ENCODE results near the gene DOCK10. TPM values are rescaled to one million over a fixed set of nuclear protein-coding genes. Genes with fewer than 3 reads are reported as not detected.

DOCK10 gene
- total RNA-seq, 1 experiment from 2014 or later = 0.96 TPM

DNA sequence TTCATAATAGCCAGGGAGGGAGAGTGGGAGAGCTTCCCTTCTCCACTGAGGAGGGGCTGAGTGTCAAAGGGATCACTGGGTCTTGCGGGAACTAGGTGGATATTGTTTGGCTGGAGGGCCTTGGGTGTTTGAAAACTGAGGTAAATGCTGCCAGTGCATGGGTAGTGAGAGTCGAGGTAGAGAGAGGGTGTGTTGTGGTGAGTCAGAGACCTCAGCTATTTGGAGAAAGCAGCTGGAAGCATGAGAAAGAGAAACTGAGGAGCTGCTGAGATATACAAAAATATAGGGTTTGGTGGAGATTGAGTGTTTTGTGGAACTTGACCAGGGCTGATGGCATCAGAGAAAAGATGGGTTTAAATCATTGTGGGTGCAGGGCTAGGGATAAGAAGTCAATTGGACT, 199.1 kb downstream of the DOCK10 start:
- H3K27ac Mint-ChIP-seq (ENCODE audit: low read depth, unreplicated experiment) = peak overlapping the region; percentile 4
- no peaks in the 10 kb centered on the region for H3K27me3 Mint-ChIP-seq (ENCODE audit: insufficient read depth, unreplicated experiment)
- intact Hi-C loops (cut with micrococcal nuclease) = no loop called here
- no peak overlapping the region for H3K4me3 Mint-ChIP-seq (ENCODE audit: unreplicated experiment)
- TF ChIP-seq, protein P1, sequence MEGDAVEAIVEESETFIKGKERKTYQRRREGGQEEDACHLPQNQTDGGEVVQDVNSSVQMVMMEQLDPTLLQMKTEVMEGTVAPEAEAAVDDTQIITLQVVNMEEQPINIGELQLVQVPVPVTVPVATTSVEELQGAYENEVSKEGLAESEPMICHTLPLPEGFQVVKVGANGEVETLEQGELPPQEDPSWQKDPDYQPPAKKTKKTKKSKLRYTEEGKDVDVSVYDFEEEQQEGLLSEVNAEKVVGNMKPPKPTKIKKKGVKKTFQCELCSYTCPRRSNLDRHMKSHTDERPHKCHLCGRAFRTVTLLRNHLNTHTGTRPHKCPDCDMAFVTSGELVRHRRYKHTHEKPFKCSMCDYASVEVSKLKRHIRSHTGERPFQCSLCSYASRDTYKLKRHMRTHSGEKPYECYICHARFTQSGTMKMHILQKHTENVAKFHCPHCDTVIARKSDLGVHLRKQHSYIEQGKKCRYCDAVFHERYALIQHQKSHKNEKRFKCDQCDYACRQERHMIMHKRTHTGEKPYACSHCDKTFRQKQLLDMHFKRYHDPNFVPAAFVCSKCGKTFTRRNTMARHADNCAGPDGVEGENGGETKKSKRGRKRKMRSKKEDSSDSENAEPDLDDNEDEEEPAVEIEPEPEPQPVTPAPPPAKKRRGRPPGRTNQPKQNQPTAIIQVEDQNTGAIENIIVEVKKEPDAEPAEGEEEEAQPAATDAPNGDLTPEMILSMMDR (IDR thresholded peaks at IDR 0.05; ENCODE audit: unreplicated experiment) = no peak
- CTCF ChIA-PET = no interaction called here
- H3K9me3 Mint-ChIP-seq (ENCODE audit: unreplicated experiment) = peaks cover 7% of the 10 kb centered on the region
- H3K4me1 Mint-ChIP-seq (ENCODE audit: insufficient read depth, unreplicated experiment) = peaks cover 22% of the 10 kb centered on the region
- POLR2A ChIA-PET = interaction anchor here (0.6 to 1.9 kb wide), 3 partner anchors 18 to 159 kb away, joined by 3 to 9 read pairs (median 4); no protein-coding TSS in a partner anchor
- H3K36me3 Mint-ChIP-seq (ENCODE audit: insufficient read depth, unreplicated experiment) = peaks cover 7% of the 10 kb centered on the region
- DNase-seq (ENCODE audit: unreplicated experiment) = peak; percentile 36
- no TSS peak for BruUV-seq (replicated peaks)

DNA sequence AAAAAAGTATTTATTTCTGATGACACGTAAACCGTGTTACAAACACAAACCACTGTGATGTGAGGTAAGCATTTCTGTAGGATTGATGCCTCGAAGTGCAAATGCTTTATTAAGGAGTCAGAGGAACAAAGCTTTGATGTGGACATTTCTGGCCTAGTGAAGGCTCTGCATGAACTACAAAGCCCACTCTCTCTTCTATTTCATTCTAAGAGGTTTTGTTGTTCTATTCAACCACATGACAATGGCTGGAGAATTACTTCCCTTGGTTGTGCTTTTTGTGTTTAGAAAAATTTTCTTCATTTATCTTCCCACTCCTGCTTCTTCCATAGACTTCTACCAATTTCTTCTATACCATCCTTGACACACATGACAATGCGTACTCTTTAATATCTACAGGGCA, 200.4 kb downstream of the DOCK10 start:
- POLR2A ChIA-PET = interaction anchor here (1.3 to 1.9 kb wide), 2 partner anchors 20 to 42 kb away, joined by 3 to 9 read pairs; no protein-coding TSS in a partner anchor
- TF ChIP-seq, protein P1 (IDR thresholded peaks at IDR 0.05; ENCODE audit: unreplicated experiment) = no peak
- Mint-ChIP-seq H3K4me1 (ENCODE audit: insufficient read depth, unreplicated experiment) (peaks cover 27% of the 10 kb centered on the region), H3K4me3 (ENCODE audit: unreplicated experiment) (no peak overlapping the region), H3K27me3 (ENCODE audit: insufficient read depth, unreplicated experiment) (no peaks in the 10 kb centered on the region), H3K9me3 (ENCODE audit: unreplicated experiment) (peaks cover 7% of the 10 kb centered on the region), H3K36me3 (ENCODE audit: insufficient read depth, unreplicated experiment) (peaks cover 7% of the 10 kb centered on the region), H3K27ac (ENCODE audit: low read depth, unreplicated experiment) (no peak overlapping the region)
- DNase-seq (ENCODE audit: unreplicated experiment) = no peak
- CTCF ChIA-PET = interaction anchor here (0.9 to 1.2 kb wide), 2 partner anchors 48 to 160 kb away, joined by 3 to 4 read pairs; no protein-coding TSS in a partner anchor
- intact Hi-C loops (cut with micrococcal nuclease) = no loop called here
- no TSS peak for BruUV-seq (replicated peaks)

DNA sequence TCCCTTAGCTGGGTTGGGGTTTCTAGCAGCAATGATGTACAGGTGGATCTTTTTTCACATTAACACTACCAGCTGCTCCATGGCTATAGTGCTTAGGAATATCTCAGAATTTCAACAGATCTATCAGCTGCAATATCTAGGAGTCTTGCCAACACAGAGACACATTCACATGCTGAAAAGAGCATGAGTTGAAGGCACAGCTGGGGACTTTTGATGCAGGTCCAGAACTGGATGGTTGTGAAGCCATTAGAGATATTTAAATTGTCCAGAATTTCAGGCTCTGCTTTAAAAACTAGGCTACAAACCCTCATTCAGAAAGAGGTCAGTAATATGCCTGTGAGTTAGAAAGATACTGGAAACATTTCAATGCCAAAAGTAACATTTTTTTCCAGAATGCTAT, 203.9 kb downstream of the DOCK10 start:
- H3K4me1 Mint-ChIP-seq (ENCODE audit: insufficient read depth, unreplicated experiment) = peaks cover 35% of the 10 kb centered on the region
- BruUV-seq (replicated peaks) = no TSS peak
- no peaks in the 10 kb centered on the region for H3K27me3 Mint-ChIP-seq (ENCODE audit: insufficient read depth, unreplicated experiment)
- DNase-seq (ENCODE audit: unreplicated experiment) = peak; percentile 58
- TF ChIP-seq, protein P1 (IDR thresholded peaks at IDR 0.05; ENCODE audit: unreplicated experiment) = no peak
- ChIA-PET POLR2A (interaction anchor here (0.7 to 2.5 kb wide), 7 partner anchors 10 to 58 kb away, joined by 3 to 20 read pairs (median 4); no protein-coding TSS in a partner anchor), CTCF (no interaction called here)
- peaks cover 7% of the 10 kb centered on the region for H3K9me3 Mint-ChIP-seq (ENCODE audit: unreplicated experiment)
- H3K27ac Mint-ChIP-seq (ENCODE audit: low read depth, unreplicated experiment) = no peak overlapping the region
- H3K36me3 Mint-ChIP-seq (ENCODE audit: insufficient read depth, unreplicated experiment) = no peaks in the 10 kb centered on the region
- H3K4me3 Mint-ChIP-seq (ENCODE audit: unreplicated experiment) = no peak overlapping the region
- intact Hi-C loops (cut with micrococcal nuclease) = no loop called here

DNA sequence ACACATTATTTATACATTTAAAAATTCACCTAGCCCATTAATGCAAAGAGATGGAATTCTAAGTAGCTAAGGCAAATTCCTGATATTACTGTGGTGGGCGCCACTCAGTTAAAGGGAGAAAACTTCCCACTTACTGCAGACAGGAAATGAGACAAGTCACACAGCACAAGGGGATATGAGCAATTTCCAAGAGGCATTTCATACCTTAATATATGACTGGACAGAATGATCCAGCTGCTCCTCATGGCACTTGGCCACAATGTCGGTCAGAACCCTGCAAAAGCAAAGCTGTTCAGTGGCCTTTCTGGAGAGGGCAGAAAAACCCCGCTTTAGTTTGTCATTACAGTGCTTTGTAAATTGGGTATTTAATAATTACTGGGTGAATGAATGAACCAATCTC, 204.7 kb downstream of the DOCK10 start:
- POLR2A ChIA-PET = interaction anchor here (0.7 to 2.5 kb wide), 8 partner anchors 10 to 72 kb away, joined by 3 to 20 read pairs (median 3); no protein-coding TSS in a partner anchor
- Mint-ChIP-seq H3K4me3 (ENCODE audit: unreplicated experiment) (no peak overlapping the region), H3K27ac (ENCODE audit: low read depth, unreplicated experiment) (peak overlapping the region; percentile 4), H3K4me1 (ENCODE audit: insufficient read depth, unreplicated experiment) (peaks cover 28% of the 10 kb centered on the region), H3K27me3 (ENCODE audit: insufficient read depth, unreplicated experiment) (no peaks in the 10 kb centered on the region), H3K36me3 (ENCODE audit: insufficient read depth, unreplicated experiment) (no peaks in the 10 kb centered on the region), H3K9me3 (ENCODE audit: unreplicated experiment) (peaks cover 7% of the 10 kb centered on the region)
- TF ChIP-seq, protein P1 (IDR thresholded peaks at IDR 0.05; ENCODE audit: unreplicated experiment) = no peak
- no TSS peak for BruUV-seq (replicated peaks)
- intact Hi-C loops (cut with micrococcal nuclease) = no loop called here
- CTCF ChIA-PET = interaction anchor here (0.6 to 1.2 kb wide), 4 partner anchors 33 to 316 kb away, joined by 3 to 6 read pairs (median 4); no protein-coding TSS in a partner anchor
- peak; percentile 75 for DNase-seq (ENCODE audit: unreplicated experiment)

All from MCF 10A (cell line).